ENCODE measurements around the gene MAP3K19. TPM values are rescaled to one million over a fixed set of nuclear protein-coding genes. Genes with fewer than 3 reads are reported as not detected.

The MAP3K19 gene
- total RNA-seq, 1 experiment from 2014 or later, result not detected

- ChIA-PET CTCF (no interaction called here), POLR2A (no interaction called here)
- H3K9me3 Mint-ChIP-seq, result no peaks in the 10 kb centered on the region
- peaks cover 46% of the 10 kb centered on the region for H3K36me3 Mint-ChIP-seq
- no peaks in the 10 kb centered on the region for H3K27me3 Mint-ChIP-seq (ENCODE audit: low read depth)
- H3K27ac Mint-ChIP-seq, result no peak overlapping the region
- ATAC-seq (no peak), DNase-seq (ENCODE audit: low spot score) (no peak)
- H3K4me3 Mint-ChIP-seq, result no peak overlapping the region
- peaks cover 21% of the 10 kb centered on the region for H3K4me1 Mint-ChIP-seq
- TF ChIP-seq, protein P1, sequence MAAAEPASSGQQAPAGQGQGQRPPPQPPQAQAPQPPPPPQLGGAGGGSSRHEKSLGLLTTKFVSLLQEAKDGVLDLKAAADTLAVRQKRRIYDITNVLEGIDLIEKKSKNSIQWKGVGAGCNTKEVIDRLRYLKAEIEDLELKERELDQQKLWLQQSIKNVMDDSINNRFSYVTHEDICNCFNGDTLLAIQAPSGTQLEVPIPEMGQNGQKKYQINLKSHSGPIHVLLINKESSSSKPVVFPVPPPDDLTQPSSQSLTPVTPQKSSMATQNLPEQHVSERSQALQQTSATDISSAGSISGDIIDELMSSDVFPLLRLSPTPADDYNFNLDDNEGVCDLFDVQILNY (CRISPR knock-in tag; IDR thresholded peaks at IDR 0.05), result no peak
- TF ChIP-seq FOXP1 (CRISPR knock-in tag; IDR thresholded peaks at IDR 0.05; ENCODE audit: borderline replicate concordance) (no peak), TEAD4 (CRISPR knock-in tag; IDR thresholded peaks at IDR 0.05) (no peak), ZNF423 (CRISPR knock-in tag; IDR thresholded peaks at IDR 0.05) (no peak), ZNF219 (CRISPR knock-in tag; IDR thresholded peaks at IDR 0.05; ENCODE audit: borderline replicate concordance) (no peak)
- TF ChIP-seq, protein P2, sequence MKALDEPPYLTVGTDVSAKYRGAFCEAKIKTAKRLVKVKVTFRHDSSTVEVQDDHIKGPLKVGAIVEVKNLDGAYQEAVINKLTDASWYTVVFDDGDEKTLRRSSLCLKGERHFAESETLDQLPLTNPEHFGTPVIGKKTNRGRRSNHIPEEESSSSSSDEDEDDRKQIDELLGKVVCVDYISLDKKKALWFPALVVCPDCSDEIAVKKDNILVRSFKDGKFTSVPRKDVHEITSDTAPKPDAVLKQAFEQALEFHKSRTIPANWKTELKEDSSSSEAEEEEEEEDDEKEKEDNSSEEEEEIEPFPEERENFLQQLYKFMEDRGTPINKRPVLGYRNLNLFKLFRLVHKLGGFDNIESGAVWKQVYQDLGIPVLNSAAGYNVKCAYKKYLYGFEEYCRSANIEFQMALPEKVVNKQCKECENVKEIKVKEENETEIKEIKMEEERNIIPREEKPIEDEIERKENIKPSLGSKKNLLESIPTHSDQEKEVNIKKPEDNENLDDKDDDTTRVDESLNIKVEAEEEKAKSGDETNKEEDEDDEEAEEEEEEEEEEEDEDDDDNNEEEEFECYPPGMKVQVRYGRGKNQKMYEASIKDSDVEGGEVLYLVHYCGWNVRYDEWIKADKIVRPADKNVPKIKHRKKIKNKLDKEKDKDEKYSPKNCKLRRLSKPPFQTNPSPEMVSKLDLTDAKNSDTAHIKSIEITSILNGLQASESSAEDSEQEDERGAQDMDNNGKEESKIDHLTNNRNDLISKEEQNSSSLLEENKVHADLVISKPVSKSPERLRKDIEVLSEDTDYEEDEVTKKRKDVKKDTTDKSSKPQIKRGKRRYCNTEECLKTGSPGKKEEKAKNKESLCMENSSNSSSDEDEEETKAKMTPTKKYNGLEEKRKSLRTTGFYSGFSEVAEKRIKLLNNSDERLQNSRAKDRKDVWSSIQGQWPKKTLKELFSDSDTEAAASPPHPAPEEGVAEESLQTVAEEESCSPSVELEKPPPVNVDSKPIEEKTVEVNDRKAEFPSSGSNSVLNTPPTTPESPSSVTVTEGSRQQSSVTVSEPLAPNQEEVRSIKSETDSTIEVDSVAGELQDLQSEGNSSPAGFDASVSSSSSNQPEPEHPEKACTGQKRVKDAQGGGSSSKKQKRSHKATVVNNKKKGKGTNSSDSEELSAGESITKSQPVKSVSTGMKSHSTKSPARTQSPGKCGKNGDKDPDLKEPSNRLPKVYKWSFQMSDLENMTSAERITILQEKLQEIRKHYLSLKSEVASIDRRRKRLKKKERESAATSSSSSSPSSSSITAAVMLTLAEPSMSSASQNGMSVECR (CRISPR knock-in tag; IDR thresholded peaks at IDR 0.05; ENCODE audit: borderline replicate concordance), result no peak
- TF ChIP-seq, protein P3, sequence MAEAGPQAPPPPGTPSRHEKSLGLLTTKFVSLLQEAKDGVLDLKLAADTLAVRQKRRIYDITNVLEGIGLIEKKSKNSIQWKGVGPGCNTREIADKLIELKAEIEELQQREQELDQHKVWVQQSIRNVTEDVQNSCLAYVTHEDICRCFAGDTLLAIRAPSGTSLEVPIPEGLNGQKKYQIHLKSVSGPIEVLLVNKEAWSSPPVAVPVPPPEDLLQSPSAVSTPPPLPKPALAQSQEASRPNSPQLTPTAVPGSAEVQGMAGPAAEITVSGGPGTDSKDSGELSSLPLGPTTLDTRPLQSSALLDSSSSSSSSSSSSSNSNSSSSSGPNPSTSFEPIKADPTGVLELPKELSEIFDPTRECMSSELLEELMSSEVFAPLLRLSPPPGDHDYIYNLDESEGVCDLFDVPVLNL (CRISPR knock-in tag; IDR thresholded peaks at IDR 0.05; ENCODE audit: borderline replicate concordance, low read depth), result no peak
- TF ChIP-seq, protein P4, sequence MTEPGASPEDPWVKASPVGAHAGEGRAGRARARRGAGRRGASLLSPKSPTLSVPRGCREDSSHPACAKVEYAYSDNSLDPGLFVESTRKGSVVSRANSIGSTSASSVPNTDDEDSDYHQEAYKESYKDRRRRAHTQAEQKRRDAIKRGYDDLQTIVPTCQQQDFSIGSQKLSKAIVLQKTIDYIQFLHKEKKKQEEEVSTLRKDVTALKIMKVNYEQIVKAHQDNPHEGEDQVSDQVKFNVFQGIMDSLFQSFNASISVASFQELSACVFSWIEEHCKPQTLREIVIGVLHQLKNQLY (CRISPR knock-in tag; IDR thresholded peaks at IDR 0.05), result no peak
These were observed 103.7 kb downstream of the MAP3K19 start for GRCh38 chr2:134943540-134943939.

DNA sequence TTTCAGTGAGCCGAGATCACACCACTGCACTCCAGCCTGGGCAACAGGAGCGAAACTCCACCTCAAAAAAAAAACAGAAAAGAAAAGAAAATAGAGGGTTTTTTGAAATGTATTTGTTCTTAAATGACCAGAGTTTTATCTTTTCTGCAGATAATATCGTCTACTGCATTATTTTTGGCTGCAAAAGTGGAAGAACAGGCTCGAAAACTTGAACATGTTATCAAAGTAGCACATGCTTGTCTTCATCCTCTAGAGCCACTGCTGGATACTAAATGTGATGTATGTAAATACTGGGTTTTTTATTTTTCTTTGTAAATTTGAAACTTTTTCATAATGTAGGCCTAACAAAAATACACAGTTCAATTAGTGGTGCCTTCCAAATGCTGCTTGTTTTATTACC is 110.6 kb downstream of the MAP3K19 start:
- ATAC-seq (no peak), DNase-seq (ENCODE audit: low spot score) (no peak)
- peaks cover 18% of the 10 kb centered on the region for H3K4me1 Mint-ChIP-seq
- TF ChIP-seq HMGA2 (CRISPR knock-in tag; IDR thresholded peaks at IDR 0.05) (no peak), FOXK1 (CRISPR knock-in tag; IDR thresholded peaks at IDR 0.05) (no peak), RELA (CRISPR knock-in tag; IDR thresholded peaks at IDR 0.05; ENCODE audit: borderline replicate concordance) (no peak), NFATC4 (CRISPR knock-in tag; IDR thresholded peaks at IDR 0.05) (no peak), ESRRA (CRISPR knock-in tag; IDR thresholded peaks at IDR 0.05; ENCODE audit: borderline replicate concordance) (no peak), ELF4 (CRISPR knock-in tag; IDR thresholded peaks at IDR 0.05; ENCODE audit: low read depth) (no peak)
- H3K27me3 Mint-ChIP-seq (ENCODE audit: low read depth), result no peaks in the 10 kb centered on the region
- ChIA-PET POLR2A (no interaction called here), CTCF (no interaction called here)
- H3K36me3 Mint-ChIP-seq, result peaks cover 36% of the 10 kb centered on the region
- no peak overlapping the region for H3K27ac Mint-ChIP-seq
- H3K9me3 Mint-ChIP-seq, result no peaks in the 10 kb centered on the region
- H3K4me3 Mint-ChIP-seq, result no peak overlapping the region

- Mint-ChIP-seq H3K9me3 (no peaks in the 10 kb centered on the region), H3K27ac (peak overlapping the region; percentile 81), H3K27me3 (ENCODE audit: low read depth) (no peaks in the 10 kb centered on the region), H3K36me3 (peaks cover 22% of the 10 kb centered on the region), H3K4me1 (peaks cover 23% of the 10 kb centered on the region), H3K4me3 (no peak overlapping the region)
- no peak for ATAC-seq
- CTCF ChIA-PET, result no interaction called here
- DNase-seq (ENCODE audit: low spot score), result no peak
- POLR2A ChIA-PET, result no interaction called here
- TF ChIP-seq ZNF416 (CRISPR knock-in tag; IDR thresholded peaks at IDR 0.05) (no peak), NFYB (CRISPR knock-in tag; conservative IDR thresholded peaks at IDR 0.05; ENCODE audit: low read depth) (no peak), RORB (CRISPR knock-in tag; IDR thresholded peaks at IDR 0.05) (no peak), SMAD3 (CRISPR knock-in tag; IDR thresholded peaks at IDR 0.05; ENCODE audit: borderline replicate concordance) (no peak), ZNF138 (CRISPR knock-in tag; conservative IDR thresholded peaks at IDR 0.05) (no peak), ZNF671 (CRISPR knock-in tag; IDR thresholded peaks at IDR 0.05) (no peak), NR2C2 (CRISPR knock-in tag; IDR thresholded peaks at IDR 0.05) (no peak), ZBTB21 (CRISPR knock-in tag; IDR thresholded peaks at IDR 0.05; ENCODE audit: borderline replicate concordance) (no peak), NR1H2 (CRISPR knock-in tag; IDR thresholded peaks at IDR 0.05) (no peak)
- TF ChIP-seq, protein P5, sequence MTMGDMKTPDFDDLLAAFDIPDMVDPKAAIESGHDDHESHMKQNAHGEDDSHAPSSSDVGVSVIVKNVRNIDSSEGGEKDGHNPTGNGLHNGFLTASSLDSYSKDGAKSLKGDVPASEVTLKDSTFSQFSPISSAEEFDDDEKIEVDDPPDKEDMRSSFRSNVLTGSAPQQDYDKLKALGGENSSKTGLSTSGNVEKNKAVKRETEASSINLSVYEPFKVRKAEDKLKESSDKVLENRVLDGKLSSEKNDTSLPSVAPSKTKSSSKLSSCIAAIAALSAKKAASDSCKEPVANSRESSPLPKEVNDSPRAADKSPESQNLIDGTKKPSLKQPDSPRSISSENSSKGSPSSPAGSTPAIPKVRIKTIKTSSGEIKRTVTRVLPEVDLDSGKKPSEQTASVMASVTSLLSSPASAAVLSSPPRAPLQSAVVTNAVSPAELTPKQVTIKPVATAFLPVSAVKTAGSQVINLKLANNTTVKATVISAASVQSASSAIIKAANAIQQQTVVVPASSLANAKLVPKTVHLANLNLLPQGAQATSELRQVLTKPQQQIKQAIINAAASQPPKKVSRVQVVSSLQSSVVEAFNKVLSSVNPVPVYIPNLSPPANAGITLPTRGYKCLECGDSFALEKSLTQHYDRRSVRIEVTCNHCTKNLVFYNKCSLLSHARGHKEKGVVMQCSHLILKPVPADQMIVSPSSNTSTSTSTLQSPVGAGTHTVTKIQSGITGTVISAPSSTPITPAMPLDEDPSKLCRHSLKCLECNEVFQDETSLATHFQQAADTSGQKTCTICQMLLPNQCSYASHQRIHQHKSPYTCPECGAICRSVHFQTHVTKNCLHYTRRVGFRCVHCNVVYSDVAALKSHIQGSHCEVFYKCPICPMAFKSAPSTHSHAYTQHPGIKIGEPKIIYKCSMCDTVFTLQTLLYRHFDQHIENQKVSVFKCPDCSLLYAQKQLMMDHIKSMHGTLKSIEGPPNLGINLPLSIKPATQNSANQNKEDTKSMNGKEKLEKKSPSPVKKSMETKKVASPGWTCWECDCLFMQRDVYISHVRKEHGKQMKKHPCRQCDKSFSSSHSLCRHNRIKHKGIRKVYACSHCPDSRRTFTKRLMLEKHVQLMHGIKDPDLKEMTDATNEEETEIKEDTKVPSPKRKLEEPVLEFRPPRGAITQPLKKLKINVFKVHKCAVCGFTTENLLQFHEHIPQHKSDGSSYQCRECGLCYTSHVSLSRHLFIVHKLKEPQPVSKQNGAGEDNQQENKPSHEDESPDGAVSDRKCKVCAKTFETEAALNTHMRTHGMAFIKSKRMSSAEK (CRISPR knock-in tag; IDR thresholded peaks at IDR 0.05; ENCODE audit: borderline replicate concordance), result no peak
These were observed 112.6 kb downstream of the MAP3K19 start for GRCh38 chr2:134934641-134935040.

All from WTC11 (cell line).